GM21526 (cell line): Measurements from ENCODE around the gene MKX.

Experiments
- ATAC-seq: cut with Tn5 transposase; IDR thresholded peaks from one replicate; pipeline ENCODE4 v1.9.1; 2021; ENCODE audit warnings: moderate library complexity; ENCODE audit not compliant: unreplicated experiment, low FRiP score

Gene MKX, protein sequence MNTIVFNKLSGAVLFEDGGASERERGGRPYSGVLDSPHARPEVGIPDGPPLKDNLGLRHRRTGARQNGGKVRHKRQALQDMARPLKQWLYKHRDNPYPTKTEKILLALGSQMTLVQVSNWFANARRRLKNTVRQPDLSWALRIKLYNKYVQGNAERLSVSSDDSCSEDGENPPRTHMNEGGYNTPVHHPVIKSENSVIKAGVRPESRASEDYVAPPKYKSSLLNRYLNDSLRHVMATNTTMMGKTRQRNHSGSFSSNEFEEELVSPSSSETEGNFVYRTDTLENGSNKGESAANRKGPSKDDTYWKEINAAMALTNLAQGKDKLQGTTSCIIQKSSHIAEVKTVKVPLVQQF

DNA sequence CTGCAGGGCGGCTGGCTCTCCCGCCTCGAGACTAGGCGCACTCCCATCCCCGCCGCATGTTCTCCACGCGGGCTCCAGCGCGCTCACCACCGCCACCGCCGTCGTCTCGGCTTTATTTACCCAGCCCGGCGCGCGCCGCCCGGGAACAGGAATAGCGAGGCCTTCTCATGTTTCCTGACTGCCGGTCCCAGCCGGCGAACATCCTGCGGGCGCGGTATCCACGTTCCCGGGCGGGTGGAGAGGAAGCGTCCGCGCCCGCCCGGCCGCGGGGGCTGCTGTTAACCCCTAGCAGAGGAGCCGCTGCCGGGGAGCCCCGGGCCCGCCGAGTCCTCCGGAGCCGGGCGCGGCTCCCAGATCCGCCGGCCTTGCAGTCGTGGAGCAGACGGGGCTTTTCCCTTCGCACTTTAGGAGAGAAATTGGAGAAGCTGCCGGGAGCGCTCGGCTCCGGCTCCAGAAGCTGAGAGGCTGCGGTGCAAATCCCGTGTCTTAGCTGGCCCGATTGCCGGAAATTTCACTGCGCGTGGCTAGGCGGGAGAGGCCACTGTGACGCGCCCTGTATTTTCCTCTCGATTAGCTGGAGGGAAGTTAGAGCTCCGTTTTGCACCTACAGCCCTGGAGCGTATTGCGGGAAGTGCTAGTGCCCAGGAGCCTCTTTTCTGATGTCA, at the start of gene MKX:
Gene MKX, minus strand, starts transcription at position 88 of the 665 bp plus-strand sequence. CDS start 2,404 bp downstream, outside the sequence.
- no peak for ATAC-seq

DNA sequence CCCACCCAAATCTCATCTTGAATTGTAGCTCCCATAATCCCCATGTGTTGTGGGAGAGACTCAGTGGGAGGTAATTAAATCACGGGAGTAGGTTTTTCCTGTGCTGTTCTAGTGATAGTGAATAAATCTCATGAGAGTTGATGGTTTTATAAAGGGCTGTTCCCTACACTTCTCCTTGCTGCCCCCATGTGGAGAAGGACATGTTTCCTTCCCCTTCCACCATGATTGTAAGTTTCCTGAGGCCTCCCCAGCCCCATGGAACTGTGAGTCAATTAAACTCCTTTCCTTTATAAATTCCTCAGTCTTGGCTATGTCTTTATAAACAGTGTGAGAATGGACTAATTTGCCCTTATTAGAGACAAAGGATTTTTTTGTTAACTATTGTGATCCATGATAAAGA, 48.5 kb upstream of the MKX start:
- no peak for ATAC-seq

DNA sequence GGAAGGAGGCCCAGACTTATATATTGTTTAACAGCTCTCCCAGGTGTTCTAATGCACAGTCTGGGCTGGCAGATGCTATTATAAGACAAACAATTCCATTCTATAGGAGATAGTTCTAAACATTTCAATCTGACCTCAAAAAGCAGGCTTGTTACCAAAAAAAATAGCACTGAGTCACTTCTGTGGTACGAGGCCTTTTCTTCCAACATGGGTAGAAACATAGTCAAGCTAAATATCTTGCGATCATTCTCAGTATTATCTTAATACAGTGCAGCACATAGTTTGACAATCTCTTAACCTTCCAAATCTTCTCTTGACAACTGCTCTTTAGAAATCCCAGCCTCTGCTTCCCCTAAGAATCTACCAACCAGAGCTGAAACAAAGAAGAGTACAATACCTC, 46.6 kb upstream of the MKX start:
- no peak for ATAC-seq

GRCh38 chr10:27784272-27784671, 38.7 kb upstream of the MKX start:
- ATAC-seq: no peak

DNA sequence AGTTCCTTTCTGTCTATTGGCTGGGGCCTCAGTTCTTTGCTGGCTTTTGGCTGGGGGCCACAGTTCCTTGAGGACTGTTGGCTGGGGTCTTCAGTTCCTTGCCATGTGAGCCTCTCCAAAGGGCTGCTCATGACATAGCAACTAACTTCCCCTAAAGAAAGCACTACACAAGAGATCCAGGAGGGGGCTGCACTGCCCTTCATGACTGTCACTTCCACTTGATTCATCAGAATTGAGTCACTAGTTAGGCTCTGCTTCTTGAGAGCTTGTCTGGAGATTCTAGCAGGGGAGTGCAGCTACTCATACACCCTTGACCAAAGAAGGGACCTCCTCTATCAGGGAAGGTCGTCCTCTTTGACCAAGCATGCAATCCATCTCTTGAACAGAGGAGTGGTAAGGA, 38.0 kb upstream of the MKX start:
- ATAC-seq: no peak

- ATAC-seq: no peak
These were observed 33.9 kb upstream of the MKX start for GRCh38 chr10:27779462-27780015.

DNA sequence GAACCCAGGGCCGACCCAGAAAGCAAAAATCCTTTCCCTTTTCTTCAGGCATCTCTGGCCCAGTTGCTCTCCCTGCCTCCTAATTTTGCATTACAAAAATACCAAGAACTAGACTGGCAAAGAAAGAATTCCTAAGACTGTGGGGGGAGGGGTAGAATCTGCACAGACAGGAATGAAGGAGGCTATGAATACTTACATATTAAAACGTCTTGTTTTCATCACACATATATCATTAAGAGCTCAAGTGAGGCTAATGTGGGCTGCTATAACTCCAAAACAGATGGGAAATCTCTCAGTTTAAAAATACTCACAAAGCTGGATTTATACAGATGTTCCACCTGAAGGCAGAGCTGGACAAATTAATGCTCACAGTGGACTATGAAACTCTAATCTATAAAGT, 29.2 kb upstream of the MKX start:
- no peak for ATAC-seq

DNA sequence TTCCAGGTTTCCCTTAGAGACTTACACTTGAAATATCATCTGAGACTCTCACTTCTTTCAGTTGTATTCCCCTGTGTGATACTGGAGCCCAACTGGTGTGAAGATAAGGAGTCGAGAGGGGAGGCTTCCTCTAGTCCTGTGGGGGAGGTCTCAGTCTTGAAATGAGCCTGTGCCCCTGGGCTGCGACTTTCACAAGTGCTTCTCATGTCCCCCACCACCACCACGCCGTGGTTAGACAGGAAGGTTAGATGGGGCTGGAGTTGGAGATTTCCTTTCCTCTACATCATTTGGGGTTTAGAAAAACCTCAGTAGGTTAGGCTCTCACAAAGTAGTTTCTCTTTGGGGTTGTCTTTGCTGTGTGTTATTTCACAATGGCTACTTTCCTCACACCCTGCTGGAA, 25.6 kb upstream of the MKX start:
- no peak for ATAC-seq

GRCh38 chr10:27770181-27770580, 24.6 kb upstream of the MKX start:
- ATAC-seq: no peak

GRCh38 chr10:27760867-27761266, 15.2 kb upstream of the MKX start:
- ATAC-seq: no peak

DNA sequence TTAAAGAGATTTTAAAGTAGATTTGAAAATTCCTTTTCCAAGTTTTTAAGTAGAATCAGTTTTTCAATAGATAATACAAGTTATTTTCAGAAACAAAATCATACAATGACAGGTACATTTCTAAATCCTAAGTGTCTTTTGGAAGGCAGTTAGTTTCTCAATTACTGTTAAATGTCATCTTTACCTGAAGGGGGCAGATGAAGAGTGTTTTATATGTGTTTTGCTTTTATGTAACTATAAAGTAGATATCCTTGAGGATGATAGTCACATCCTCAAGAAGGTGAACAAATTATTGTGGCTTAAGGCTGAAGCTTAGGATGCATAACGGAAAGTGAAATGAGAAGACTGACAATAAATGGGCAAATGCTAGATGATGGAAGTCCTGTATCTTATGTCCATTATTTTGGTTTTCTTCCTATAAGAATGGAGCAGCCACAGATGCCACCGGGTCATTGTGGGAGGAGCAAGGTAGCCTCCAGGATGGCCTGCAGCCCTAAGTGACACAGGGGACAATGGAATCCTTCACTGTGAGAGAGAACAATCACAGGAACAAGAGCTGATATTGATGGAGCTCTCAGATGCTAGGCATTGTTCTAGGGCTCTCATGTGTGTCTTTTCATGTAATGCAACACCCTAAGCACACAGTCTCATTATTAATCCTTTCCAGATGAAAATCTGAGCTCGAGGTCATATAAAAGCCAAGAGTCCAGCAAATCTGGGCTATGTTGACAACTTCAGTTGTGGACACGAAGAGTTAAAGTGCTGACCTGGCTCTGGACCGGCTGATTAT, 14.1 kb upstream of the MKX start:
- no peak for ATAC-seq

- no peak for ATAC-seq
These were observed 7.1 kb upstream of the MKX start for GRCh38 chr10:27752673-27753237.

DNA sequence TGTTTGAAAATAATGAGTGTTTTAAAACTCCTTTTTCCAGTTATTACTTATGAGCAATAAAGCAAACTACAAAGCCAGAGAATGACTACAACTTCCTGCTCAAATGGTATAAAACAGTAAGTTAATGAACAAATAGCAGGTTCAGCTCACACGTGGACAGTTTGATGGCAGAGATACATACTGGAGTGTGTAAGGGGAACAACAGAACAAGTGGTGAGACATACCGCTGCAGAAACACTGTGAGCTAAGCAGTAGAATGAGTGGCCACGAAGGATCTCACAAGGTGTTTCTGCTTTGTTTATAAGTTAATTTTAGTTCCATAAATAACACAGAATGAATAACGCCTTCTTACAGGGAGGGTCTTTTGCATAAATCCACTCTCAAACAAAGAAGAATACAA, 3.0 kb upstream of the MKX start:
- ATAC-seq: no peak

DNA sequence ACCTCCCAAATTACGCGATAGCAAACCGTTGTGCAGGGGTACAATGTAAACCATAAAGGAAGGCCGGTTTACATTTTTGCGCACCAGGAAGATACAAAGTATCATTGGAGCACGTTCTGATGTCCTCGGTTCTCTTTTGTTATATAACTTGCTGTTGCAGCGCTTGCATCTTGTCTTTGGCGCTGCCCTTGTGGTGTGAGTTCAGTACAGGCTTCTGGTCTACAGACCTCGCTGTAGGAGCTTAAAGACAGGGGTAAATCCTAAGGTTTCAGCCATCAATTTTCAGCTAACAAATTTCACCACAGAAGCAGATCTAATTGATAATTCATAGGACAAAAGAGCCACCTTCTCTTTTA, 1.5 kb upstream of the MKX start:
- no peak for ATAC-seq

- no peak for ATAC-seq
These were observed 927 bp upstream of the MKX start for GRCh38 chr10:27746397-27747095.

GRCh38 chr10:27744802-27745731, 552 bp downstream of the MKX start:
- no peak for ATAC-seq

DNA sequence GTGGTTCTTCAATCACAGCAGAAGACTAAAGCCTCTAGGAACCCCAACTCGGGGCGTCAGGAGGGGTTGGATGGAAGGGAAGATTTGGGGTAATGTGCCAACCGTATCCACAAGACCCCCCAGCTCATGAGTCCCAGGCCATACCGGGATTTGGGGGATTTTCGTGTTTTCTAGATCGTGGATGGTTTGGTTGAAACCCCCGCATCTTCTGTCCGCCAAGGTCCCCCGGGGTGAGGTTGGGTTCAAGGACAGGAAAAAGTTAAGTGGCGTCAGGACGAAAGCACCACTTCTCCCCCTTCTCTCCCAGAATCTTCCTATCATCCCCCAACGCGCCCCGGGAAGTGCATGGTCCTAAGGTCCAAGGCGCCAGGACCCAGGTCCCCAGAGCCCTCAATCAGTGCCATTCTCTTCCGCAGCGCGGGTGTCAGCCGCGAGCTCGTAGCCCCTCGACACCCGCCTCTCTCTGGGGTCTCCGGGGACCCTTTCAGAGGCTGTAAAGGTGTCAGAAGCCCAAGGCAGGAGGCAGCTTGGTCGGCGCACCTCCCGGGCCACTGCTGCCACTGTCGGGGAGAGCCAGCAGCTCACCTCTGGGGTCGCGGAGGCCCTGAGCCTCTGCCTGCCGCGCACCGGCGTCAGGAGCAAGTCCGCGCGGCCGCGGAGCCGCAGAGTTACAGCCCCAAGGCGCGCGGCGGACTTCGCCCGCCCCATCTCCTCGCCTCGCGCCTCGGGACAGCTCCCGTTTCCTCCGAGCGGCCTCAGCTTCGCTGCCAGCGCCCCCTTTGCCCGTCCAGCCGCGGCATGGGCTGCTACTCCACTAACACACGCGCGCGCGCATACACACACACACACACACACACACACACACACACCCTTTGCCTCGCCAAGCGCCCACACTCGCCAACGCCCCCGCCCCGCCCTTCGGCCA, 1.5 kb downstream of the MKX start:
- ATAC-seq: no peak
